GM23248 (cell line): ENCODE measurements around the gene SLC22A3.

Experiments used
- EZH2 ChIP-seq: fragments of 200-600 bp; sonication (generic); IDR thresholded peaks from 2 replicates; pipeline ENCODE4 v1.6.1; 2018; ENCODE audit warnings: antibody characterized with exemption, mild to moderate bottlenecking; ENCODE audit not compliant: insufficient read depth, poor library complexity, severe bottlenecking
- EZH2phosphoT487 ChIP-seq: fragments of 200-600 bp; sonication (generic); IDR thresholded peaks from 2 replicates; pipeline ENCODE4 v1.6.1; 2018; ENCODE audit warnings: antibody characterized with exemption, moderate library complexity, mild to moderate bottlenecking, low read depth; ENCODE audit not compliant: insufficient read depth

DNA sequence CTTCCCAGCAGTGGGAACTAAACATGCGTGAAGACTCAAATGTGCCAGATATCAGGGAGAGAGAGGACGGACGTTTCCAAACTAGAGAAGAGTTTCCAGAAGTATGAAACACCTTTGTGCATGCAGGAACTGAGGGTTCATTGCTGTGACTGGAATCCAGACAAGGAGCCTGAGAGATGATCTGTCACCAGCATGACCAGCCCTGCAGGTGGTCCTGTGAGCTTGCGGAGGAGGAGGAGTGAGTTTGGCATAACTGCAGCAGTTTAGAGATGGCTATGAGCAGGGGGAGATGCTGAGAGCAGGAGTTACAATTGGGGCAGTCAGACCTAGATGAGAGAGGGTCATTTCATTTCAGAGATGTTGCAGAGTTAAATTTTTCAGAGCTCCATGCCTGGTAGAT is 89.6 kb downstream of the SLC22A3 start:
- TF ChIP-seq EZH2 = no peak
- TF ChIP-seq EZH2phosphoT487 = no peak
